ENCODE data around the gene ALG9. TPM values are rescaled to one million over a fixed set of nuclear protein-coding genes. Genes with fewer than 3 reads are reported as not detected.
A peak's percentile ranks its signal among the peaks of the same experiment; 100 is the strongest.

The ALG9 gene
- total and polyA plus RNA-seq, 2 of the 4 experiments (the other 2 are of a cell fraction) = 20.7 to 35.7 TPM

DNA sequence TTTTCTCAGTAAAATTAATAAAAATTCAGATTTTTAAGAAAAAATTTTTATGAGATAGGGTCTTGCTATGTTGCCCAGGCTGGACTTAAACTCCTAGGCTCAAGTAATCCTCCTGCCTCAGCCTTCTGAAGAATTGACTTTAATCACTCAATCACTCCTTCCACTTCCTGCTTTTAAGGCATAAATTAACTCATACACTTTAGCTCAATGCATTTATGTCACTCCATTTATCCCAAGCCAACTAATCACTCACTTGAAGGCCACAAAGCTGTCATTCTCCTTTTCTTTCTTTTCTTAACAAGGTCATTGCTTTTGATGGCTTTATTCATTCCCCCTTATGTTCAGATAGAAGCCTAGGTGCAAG is 877 bp downstream of the ALG9 start:
- Histone ChIP-seq H3K9me1 (ENCODE audit: insufficient read depth, low read length) (peaks cover 4% of the 10 kb centered on the region; the same call in 1 of the 2 replicates), H4K20me1 (ENCODE audit: insufficient read depth, low read length) (no peaks in the 10 kb centered on the region), H3K27me3 (ENCODE audit: control insufficient read depth, insufficient read depth, low read length) (no peaks in the 10 kb centered on the region), H3K18ac (ENCODE audit: low read depth, low read length) (no peak overlapping the region), H4K5ac (ENCODE audit: low read depth, low read length) (peak overlapping the region; percentile 76; the same call in 1 of the 2 replicates), H3K4me2 (ENCODE audit: low read depth, low read length) (peak overlapping the region; percentile 90), H4K8ac (ENCODE audit: low read depth in 2 of 2, low read length in 2 of 2) (peak overlapping the region; percentile 79 to 89; a peak in 3 of 4 replicates), H2BK5ac (ENCODE audit: low read depth, low read length, poor library complexity, severe bottlenecking) (peak overlapping the region; percentile 74), H3K9me3 (ENCODE audit: control insufficient read depth, insufficient read depth, low read length) (no peaks in the 10 kb centered on the region), H3K14ac (replicated peaks; ENCODE audit: low read depth, low read length) (peak overlapping the region; percentile 91; the same call in 1 of the 2 replicates), H2BK20ac (ENCODE audit: low read depth, low read length) (no peak overlapping the region), H3K56ac (ENCODE audit: extremely low read depth, insufficient read depth, low read length) (0 out of 2 replicates have a peak overlapping the region, but pooled peaks have one; percentile 86), H2BK120ac (ENCODE audit: low read depth, low read length) (no peak overlapping the region), H3K79me1 (ENCODE audit: low read depth in 1 of 2, low read length in 2 of 2) (peaks cover 3 to 19% of the 10 kb centered on the region in 2 experiments; a peak in 3 of 4 replicates), H3K4me1 (ENCODE audit: control insufficient read depth, insufficient read depth, low read length) (peaks cover 2% of the 10 kb centered on the region), H3K23ac (ENCODE audit: low read depth, low read length) (peak overlapping the region; percentile 43; the same call in 1 of the 2 replicates), H2AFZ (replicated peaks; ENCODE audit: low read length, poor library complexity) (peak overlapping the region; percentile 90), H3K9ac (ENCODE audit: low read depth, low read length) (peak overlapping the region; percentile 92), H2BK15ac (ENCODE audit: low read depth, low read length) (no peak overlapping the region), H3K36me3 (ENCODE audit: control insufficient read depth, insufficient read depth, low read length) (peaks cover 5% of the 10 kb centered on the region), H3K4me3 (ENCODE audit: insufficient read depth, low read depth, low read length) (peak overlapping the region; percentile 94), H2AK9ac (replicated peaks; ENCODE audit: low read depth, low read length, poor library complexity) (no peak overlapping the region), H4K91ac (ENCODE audit: insufficient read depth, low read depth, low read length) (0 out of 2 replicates have a peak overlapping the region, but pooled peaks have one; percentile 84), H3K4ac (ENCODE audit: low read depth, low read length) (peak overlapping the region; percentile 85; the same call in 1 of the 2 replicates), H2AK5ac (ENCODE audit: low read depth, low read length) (peak overlapping the region; percentile 5; the same call in 1 of the 2 replicates), H3K27ac (ENCODE audit: insufficient read depth, low read length) (peak overlapping the region; percentile 97; the same call in 1 of the 2 replicates)
- CTCF ChIA-PET = interaction anchor here (1.3 to 1.5 kb wide), 2 partner anchors 25 to 112 kb away, joined by 4 to 5 read pairs; no protein-coding TSS in a partner anchor
- DNase-seq = no peak
- TF ChIP-seq, protein P1, sequence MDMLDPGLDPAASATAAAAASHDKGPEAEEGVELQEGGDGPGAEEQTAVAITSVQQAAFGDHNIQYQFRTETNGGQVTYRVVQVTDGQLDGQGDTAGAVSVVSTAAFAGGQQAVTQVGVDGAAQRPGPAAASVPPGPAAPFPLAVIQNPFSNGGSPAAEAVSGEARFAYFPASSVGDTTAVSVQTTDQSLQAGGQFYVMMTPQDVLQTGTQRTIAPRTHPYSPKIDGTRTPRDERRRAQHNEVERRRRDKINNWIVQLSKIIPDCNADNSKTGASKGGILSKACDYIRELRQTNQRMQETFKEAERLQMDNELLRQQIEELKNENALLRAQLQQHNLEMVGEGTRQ (IDR thresholded peaks at IDR 0.05; ENCODE audit: low read depth, low read length) = no peak
- TF ChIP-seq CHD1 (IDR thresholded peaks at IDR 0.05; ENCODE audit: low read depth, low read length) = no peak
- TF ChIP-seq POLR2A (IDR thresholded peaks at IDR 0.05; ENCODE audit: low read depth, low read length) = no peak
- TF ChIP-seq, protein P2, sequence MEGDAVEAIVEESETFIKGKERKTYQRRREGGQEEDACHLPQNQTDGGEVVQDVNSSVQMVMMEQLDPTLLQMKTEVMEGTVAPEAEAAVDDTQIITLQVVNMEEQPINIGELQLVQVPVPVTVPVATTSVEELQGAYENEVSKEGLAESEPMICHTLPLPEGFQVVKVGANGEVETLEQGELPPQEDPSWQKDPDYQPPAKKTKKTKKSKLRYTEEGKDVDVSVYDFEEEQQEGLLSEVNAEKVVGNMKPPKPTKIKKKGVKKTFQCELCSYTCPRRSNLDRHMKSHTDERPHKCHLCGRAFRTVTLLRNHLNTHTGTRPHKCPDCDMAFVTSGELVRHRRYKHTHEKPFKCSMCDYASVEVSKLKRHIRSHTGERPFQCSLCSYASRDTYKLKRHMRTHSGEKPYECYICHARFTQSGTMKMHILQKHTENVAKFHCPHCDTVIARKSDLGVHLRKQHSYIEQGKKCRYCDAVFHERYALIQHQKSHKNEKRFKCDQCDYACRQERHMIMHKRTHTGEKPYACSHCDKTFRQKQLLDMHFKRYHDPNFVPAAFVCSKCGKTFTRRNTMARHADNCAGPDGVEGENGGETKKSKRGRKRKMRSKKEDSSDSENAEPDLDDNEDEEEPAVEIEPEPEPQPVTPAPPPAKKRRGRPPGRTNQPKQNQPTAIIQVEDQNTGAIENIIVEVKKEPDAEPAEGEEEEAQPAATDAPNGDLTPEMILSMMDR (conservative IDR thresholded peaks at IDR 0.05; ENCODE audit: low read depth, low read length) = no peak
- no peak for TF ChIP-seq FOS (IDR thresholded peaks at IDR 0.05; ENCODE audit: low read depth, low read length)
- TF ChIP-seq RAD21 (IDR thresholded peaks at IDR 0.05; ENCODE audit: low read length) = no peak
- TF ChIP-seq CEBPB (IDR thresholded peaks at IDR 0.05; ENCODE audit: low read depth, low read length) = no peak
- TF ChIP-seq SMC3 (IDR thresholded peaks at IDR 0.05; ENCODE audit: low read depth, low read length) = no peak
- no peak for TF ChIP-seq MAFK (IDR thresholded peaks at IDR 0.05; ENCODE audit: low read depth, low read length)
- TF ChIP-seq, protein P3, sequence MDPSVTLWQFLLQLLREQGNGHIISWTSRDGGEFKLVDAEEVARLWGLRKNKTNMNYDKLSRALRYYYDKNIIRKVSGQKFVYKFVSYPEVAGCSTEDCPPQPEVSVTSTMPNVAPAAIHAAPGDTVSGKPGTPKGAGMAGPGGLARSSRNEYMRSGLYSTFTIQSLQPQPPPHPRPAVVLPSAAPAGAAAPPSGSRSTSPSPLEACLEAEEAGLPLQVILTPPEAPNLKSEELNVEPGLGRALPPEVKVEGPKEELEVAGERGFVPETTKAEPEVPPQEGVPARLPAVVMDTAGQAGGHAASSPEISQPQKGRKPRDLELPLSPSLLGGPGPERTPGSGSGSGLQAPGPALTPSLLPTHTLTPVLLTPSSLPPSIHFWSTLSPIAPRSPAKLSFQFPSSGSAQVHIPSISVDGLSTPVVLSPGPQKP (IDR thresholded peaks at IDR 0.05; ENCODE audit: borderline replicate concordance, low read depth, low read length) = no peak
- no peak for TF ChIP-seq NFE2L2 (IDR thresholded peaks at IDR 0.05; ENCODE audit: low read depth, low read length)
- no peak for TF ChIP-seq MXI1 (IDR thresholded peaks at IDR 0.05; ENCODE audit: borderline replicate concordance, low read depth, low read length)
- no peak for TF ChIP-seq RFX5 (IDR thresholded peaks at IDR 0.05; ENCODE audit: low read depth, low read length)
- no peak for TF ChIP-seq MAZ (IDR thresholded peaks at IDR 0.05; ENCODE audit: borderline replicate concordance, low read depth, low read length)
- no peak for TF ChIP-seq RCOR1 (IDR thresholded peaks at IDR 0.05; ENCODE audit: insufficient replicate concordance, low read length)
- TF ChIP-seq BHLHE40 (IDR thresholded peaks at IDR 0.05; ENCODE audit: low read depth, low read length) = no peak
- no TSS peak for BruUV-seq (replicated peaks)
- in situ Hi-C loops (cut with MboI; ENCODE audit: low sequenced_read_pairs) = no loop called here
- no peak for ATAC-seq (ENCODE audit: low read depth)
- intact Hi-C loops (cut with micrococcal nuclease) = loop anchor here (2.0 to 10.0 kb wide), 2 partner anchors 126 to 354 kb away; partner anchors contain the start of gene PTS
- POLR2A ChIA-PET (ENCODE audit: unreplicated experiment) = no interaction called here
- dilution Hi-C loops (cut with HindIII; ENCODE audit: low sequenced_read_pairs, unreplicated experiment) = no loop called here
